WTC11 (cell line): ENCODE results near the gene SUPV3L1.

Experiments
- CTCF ChIP-seq: fragments of 200-600 bp; IDR thresholded peaks from 2 replicates; pipeline ENCODE4 v1.8.0; 2022; ENCODE audit warnings: antibody characterized with exemption
- TF ChIP-seq, protein P1 (sequence below): fragments of 250-450 bp; sonication (Bioruptor Pico); IDR thresholded peaks from 2 replicates; pipeline ENCODE4 v2.1.2; 2022; ENCODE audit warnings: mild to moderate bottlenecking, moderate library complexity

DNA sequence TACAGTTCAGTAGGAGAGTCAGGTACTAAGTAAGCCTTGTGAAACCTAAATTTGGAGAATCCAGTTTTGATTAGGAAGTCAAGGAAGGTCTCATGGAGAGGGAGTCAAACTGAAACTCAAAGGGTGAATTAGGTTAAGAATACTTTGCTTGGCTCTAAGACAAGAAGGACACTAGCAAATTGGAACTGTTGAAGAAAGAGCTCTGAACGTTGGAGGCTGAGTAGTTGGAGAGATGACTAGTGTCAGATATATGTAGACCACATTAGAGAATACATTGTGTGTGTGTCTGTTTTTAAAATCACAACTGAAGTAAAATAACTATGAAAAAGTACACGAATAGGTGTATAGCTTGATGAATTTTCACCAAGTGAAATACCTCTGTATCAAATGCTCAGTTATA, 49.8 kb upstream of the SUPV3L1 start:
- TF ChIP-seq, protein P1, sequence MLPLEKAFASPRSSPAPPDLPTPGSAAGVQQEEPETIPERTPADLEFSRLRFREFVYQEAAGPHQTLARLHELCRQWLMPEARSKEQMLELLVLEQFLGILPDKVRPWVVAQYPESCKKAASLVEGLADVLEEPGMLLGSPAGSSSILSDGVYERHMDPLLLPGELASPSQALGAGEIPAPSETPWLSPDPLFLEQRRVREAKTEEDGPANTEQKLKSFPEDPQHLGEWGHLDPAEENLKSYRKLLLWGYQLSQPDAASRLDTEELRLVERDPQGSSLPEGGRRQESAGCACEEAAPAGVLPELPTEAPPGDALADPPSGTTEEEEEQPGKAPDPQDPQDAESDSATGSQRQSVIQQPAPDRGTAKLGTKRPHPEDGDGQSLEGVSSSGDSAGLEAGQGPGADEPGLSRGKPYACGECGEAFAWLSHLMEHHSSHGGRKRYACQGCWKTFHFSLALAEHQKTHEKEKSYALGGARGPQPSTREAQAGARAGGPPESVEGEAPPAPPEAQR (CRISPR knock-in tag), result no peak
- TF ChIP-seq CTCF, result no peak
